B cell (primary cell): ENCODE results near the gene MYH13. TPM values are rescaled to one million over a fixed set of nuclear protein-coding genes. Genes with fewer than 3 reads are reported as not detected.

Source experiments
- ATAC-seq: fragments of 200-7000 bp; cut with Tn5 transposase; one replicate; pipeline ENCODE4 v1.10.0; 2021; ENCODE audit warnings: low read depth, mild to moderate bottlenecking, moderate number of reproducible peaks, moderate library complexity
- CTCF ChIA-PET: fragments of 350-600 bp; sonication (Branson Sonifier 250); formaldehyde crosslinking; loops from one replicate; lab custom pipeline; 2021; ENCODE audit warnings: antibody characterized with exemption, inconsistent platforms; lab: Charles Lee
- POLR2A ChIA-PET: fragments of 350-600 bp; sonication (Branson Sonifier 250); formaldehyde crosslinking; loops from one replicate; lab custom pipeline; 2021; ENCODE audit warnings: antibody characterized with exemption; lab: Charles Lee
- DNase-seq: peaks from one replicate; pipeline ENCODE4 v3.0.0; 2013
- H2AFZ ChIP-seq: 2 replicates; pipeline ENCODE4 v1.6.1; 2012; ENCODE audit warnings: mild to moderate bottlenecking, low read depth, low read length; ENCODE audit not compliant: insufficient read depth, poor library complexity, severe bottlenecking
- H3K27ac ChIP-seq, 2 donors: 1 replicate in 1 of 2; 2 replicates in 1 of 2; pipeline ENCODE4 v1.5.1; 2012 to 2013; ENCODE audit warnings: low read length in 2 of 2, mild to moderate bottlenecking in 2 of 2, moderate library complexity in 1 of 2
- H3K27me3 ChIP-seq, 4 experiments: fragments of 200-600 bp in 1 of 4; sonication (generic) in 1 of 4; replicated peaks in 1 of 4; 1 replicate in 2 of 4; 2 replicates in 2 of 4; pipeline versions ENCODE4 v1.6.1 to v1.7.0; 2013 to 2016; ENCODE audit warnings: low read length in 3 of 4, mild to moderate bottlenecking in 2 of 4, mixed read lengths in 1 of 4, moderate library complexity in 1 of 4; ENCODE audit not compliant: insufficient read depth in 4 of 4, control insufficient read depth in 3 of 4; ENCODE audit errors: control extremely low read depth in 1 of 4
- H3K36me3 ChIP-seq, 2 experiments: replicated peaks in 1 of 2; 1 replicate in 1 of 2; 2 replicates in 1 of 2; pipeline versions ENCODE4 v1.6.1 to v1.7.1; 2013; ENCODE audit warnings: low read length in 1 of 2; ENCODE audit not compliant: insufficient read depth in 2 of 2, control insufficient read depth in 1 of 2; ENCODE audit errors: control extremely low read depth in 1 of 2, extremely low read depth in 1 of 2
- H3K4me1 ChIP-seq, 2 donors: fragments of 200-600 bp in 1 of 2; sonication (generic) in 1 of 2; 1 replicate in 1 of 2; 2 replicates in 1 of 2; pipeline versions ENCODE4 v1.5.1 to v1.6.1; 2013 to 2017; ENCODE audit warnings: low read length in 2 of 2; ENCODE audit not compliant: control insufficient read depth in 2 of 2, insufficient read depth in 2 of 2
- H3K4me2 ChIP-seq: replicated peaks from 2 replicates; pipeline ENCODE3; 2012; ENCODE audit warnings: mild to moderate bottlenecking, low read depth, low read length; ENCODE audit not compliant: poor library complexity, severe bottlenecking
- H3K4me3 ChIP-seq, 5 experiments: fragments of 200-600 bp in 1 of 5; sonication (generic) in 1 of 5; 1 replicate in 3 of 5; 2 replicates in 2 of 5; pipeline versions ENCODE4 v1.5.1 to v1.7.0; 2011 to 2016; ENCODE audit warnings: low read length in 4 of 5, mild to moderate bottlenecking in 4 of 5, low read depth in 2 of 5, control low read depth in 1 of 5, moderate library complexity in 1 of 5; ENCODE audit not compliant: insufficient read depth in 1 of 5; ENCODE audit errors: control extremely low read depth in 1 of 5, extremely low read depth in 1 of 5
- H3K79me2 ChIP-seq: fragments of 200-600 bp; sonication (generic); one replicate; pipeline ENCODE4 v1.6.0; 2016; ENCODE audit warnings: low read length; ENCODE audit not compliant: control insufficient read depth, insufficient read depth
- H3K9ac ChIP-seq: fragments of 200-600 bp; sonication (generic); 2 replicates; pipeline ENCODE4 v1.6.1; 2017; ENCODE audit warnings: mild to moderate bottlenecking, low read length, moderate library complexity
- H3K9me3 ChIP-seq, 3 donors: one replicate each; pipeline versions ENCODE4 v1.6.1 to v1.7.1; 2013; ENCODE audit warnings: low read length in 2 of 3; ENCODE audit not compliant: control insufficient read depth in 2 of 3, insufficient read depth in 1 of 3; ENCODE audit errors: control extremely low read depth in 1 of 3
- H4K20me1 ChIP-seq: 2 replicates; pipeline ENCODE4 v1.6.0; 2012; ENCODE audit warnings: mild to moderate bottlenecking, low read length; ENCODE audit not compliant: insufficient read depth, control insufficient read depth, poor library complexity, severe bottlenecking
- H3K27ac Mint-ChIP-seq: one replicate; pipeline ENCODE4 v1.8.0; 2021; ENCODE audit warnings: mixed read lengths
- H3K27me3 Mint-ChIP-seq: one replicate; pipeline ENCODE4 v1.8.0; 2021; ENCODE audit warnings: mixed read lengths
- H3K4me1 Mint-ChIP-seq: one replicate; pipeline ENCODE4 v1.8.0; 2021; ENCODE audit warnings: mixed read lengths
- H3K4me3 Mint-ChIP-seq: one replicate; pipeline ENCODE4 v1.8.0; 2021; ENCODE audit warnings: mixed read lengths
- H3K9me3 Mint-ChIP-seq: one replicate; pipeline ENCODE4 v1.8.0; 2022; ENCODE audit warnings: mixed read lengths; ENCODE audit not compliant: insufficient read depth
- EZH2 ChIP-seq: IDR thresholded peaks from 2 replicates; pipeline ENCODE4 v1.6.1; 2012; ENCODE audit warnings: borderline replicate concordance, low read depth, mild to moderate bottlenecking, moderate library complexity, low read length; ENCODE audit not compliant: insufficient read depth, poor library complexity, severe bottlenecking
- WGBS: methylation state at CpG from one replicate; pipeline ENCODE4 v1.1.5; 2013; ENCODE audit warnings: missing lambda C conversion rate; ENCODE audit not compliant: insufficient coverage; 5-methylcytosine and 5-hydroxymethylcytosine counted together
- intact Hi-C: fragments of 100-400 bp; cut with micrococcal nuclease; formaldehyde crosslinking; loops from one replicate; pipeline ENCODE4 v1.10.0; 2022
- polyA plus RNA-seq: library from polyadenylated mRNA; depleted of rRNA; stranded (reverse); fragments of >200 nt; gene quantifications from 2 replicates; pipeline ENCODE4 v1.2.3, GENCODE V29; 2012
- total RNA-seq, 2 donors: library from RNA; stranded (reverse); fragments of 120-200 nt in 1 of 2; gene quantifications; 1 replicate in 1 of 2; 2 replicates in 1 of 2; pipeline versions ENCODE4 v1.2.3 to v1.2.4, GENCODE V29; 2013 to 2022
- TF ChIP-seq, protein P1 (sequence below): fragments of 200-600 bp; IDR thresholded peaks from one replicate; pipeline ENCODE4 v1.8.0; 2022; ENCODE audit warnings: antibody characterized with exemption, mild to moderate bottlenecking

The MYH13 gene
- total and polyA plus RNA-seq, 2 donors (not counting 1 experiment from before 2014, with no cell fraction given): not detected

DNA sequence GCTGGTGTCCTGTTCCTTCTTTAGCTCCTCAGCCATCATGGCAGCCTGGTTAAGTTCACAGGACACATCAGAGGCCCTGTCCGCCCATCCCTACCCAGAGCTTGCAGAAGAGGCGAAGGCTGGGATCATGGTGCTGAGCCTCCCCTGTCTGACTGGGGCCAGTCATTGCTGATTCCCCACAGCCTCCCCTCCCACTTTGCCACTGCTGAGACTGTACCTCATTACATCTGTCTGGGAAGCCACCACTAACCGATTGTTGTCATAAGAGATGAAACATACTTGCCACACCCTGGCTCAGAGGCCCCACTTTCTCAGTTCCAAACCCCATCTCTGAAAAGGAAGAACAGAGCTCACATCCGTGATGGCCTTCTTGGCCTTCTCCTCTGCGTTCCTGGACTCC lies 66.2 kb downstream of the MYH13 start:
- no peak for TF ChIP-seq EZH2
- TF ChIP-seq, protein P1, sequence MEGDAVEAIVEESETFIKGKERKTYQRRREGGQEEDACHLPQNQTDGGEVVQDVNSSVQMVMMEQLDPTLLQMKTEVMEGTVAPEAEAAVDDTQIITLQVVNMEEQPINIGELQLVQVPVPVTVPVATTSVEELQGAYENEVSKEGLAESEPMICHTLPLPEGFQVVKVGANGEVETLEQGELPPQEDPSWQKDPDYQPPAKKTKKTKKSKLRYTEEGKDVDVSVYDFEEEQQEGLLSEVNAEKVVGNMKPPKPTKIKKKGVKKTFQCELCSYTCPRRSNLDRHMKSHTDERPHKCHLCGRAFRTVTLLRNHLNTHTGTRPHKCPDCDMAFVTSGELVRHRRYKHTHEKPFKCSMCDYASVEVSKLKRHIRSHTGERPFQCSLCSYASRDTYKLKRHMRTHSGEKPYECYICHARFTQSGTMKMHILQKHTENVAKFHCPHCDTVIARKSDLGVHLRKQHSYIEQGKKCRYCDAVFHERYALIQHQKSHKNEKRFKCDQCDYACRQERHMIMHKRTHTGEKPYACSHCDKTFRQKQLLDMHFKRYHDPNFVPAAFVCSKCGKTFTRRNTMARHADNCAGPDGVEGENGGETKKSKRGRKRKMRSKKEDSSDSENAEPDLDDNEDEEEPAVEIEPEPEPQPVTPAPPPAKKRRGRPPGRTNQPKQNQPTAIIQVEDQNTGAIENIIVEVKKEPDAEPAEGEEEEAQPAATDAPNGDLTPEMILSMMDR: no peak
- Histone ChIP-seq H3K27me3 (no peaks in the 10 kb centered on the region), H3K9me3 (peaks cover 0 to 9% (median 0%) of the 10 kb centered on the region in 3 donors), H4K20me1 (no peaks in the 10 kb centered on the region), H3K79me2 (no peaks in the 10 kb centered on the region), H3K4me2 (no peak overlapping the region), H3K4me1 (no peaks in the 10 kb centered on the region), H3K9ac (no peak overlapping the region), H3K36me3 (no peaks in the 10 kb centered on the region), H3K27ac (no peak overlapping the region), H3K4me3 (no peak overlapping the region), H2AFZ (no peak overlapping the region)
- ATAC-seq: no peak
- Mint-ChIP-seq H3K27ac (no peak overlapping the region), H3K4me3 (no peak overlapping the region), H3K9me3 (no peaks in the 10 kb centered on the region), H3K4me1 (no peaks in the 10 kb centered on the region), H3K27me3 (peaks cover 7% of the 10 kb centered on the region)
- no peak for DNase-seq
- CTCF ChIA-PET: no interaction called here
- 94% methylated on average over 5 of the region's 5 CpGs for WGBS
- POLR2A ChIA-PET: no interaction called here
- intact Hi-C loops: no loop called here

DNA sequence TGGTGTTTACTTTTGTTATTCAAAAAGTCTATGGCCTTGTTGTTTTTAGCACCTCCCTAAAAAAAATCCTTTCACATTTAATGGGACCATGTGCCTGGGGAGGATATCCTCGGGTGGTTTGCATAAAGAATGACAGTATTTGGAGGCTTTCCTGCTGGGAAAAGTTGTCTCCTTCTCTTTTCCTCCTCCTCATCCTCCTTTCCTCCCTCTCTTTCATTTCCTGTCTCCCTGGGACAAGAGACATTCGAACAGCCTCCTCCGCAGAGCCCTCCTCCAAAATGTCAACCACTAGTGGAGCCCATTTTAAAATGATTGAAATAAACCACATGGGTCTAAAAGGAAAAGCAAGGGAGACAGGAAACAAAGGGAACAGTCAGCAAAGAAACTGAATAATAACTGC lies 67.4 kb downstream of the MYH13 start:
- no peaks in the 10 kb centered on the region for H4K20me1 ChIP-seq
- H3K4me3 Mint-ChIP-seq: no peak overlapping the region
- ChIA-PET CTCF (interaction anchor here (0.8 kb wide), 1 partner anchor 9 kb away, joined by 3 read pairs; no protein-coding TSS in a partner anchor), POLR2A (no interaction called here)
- no peak overlapping the region for H3K27ac ChIP-seq
- WGBS: 79% methylated on average over 2 of the region's 3 CpGs
- H3K4me3 ChIP-seq: no peak overlapping the region
- no peak overlapping the region for H2AFZ ChIP-seq
- TF ChIP-seq EZH2: no peak
- TF ChIP-seq, protein P1: no peak
- H3K27me3 ChIP-seq: no peaks in the 10 kb centered on the region
- peaks cover 0 to 9% (median 0%) of the 10 kb centered on the region in 3 donors for H3K9me3 ChIP-seq
- peaks cover 10% of the 10 kb centered on the region for H3K27me3 Mint-ChIP-seq
- H3K27ac Mint-ChIP-seq: no peak overlapping the region
- no peaks in the 10 kb centered on the region for H3K79me2 ChIP-seq
- H3K9ac ChIP-seq: no peak overlapping the region
- H3K4me1 ChIP-seq: no peaks in the 10 kb centered on the region
- no peak overlapping the region for H3K4me2 ChIP-seq
- no peaks in the 10 kb centered on the region for H3K36me3 ChIP-seq
- H3K9me3 Mint-ChIP-seq: no peaks in the 10 kb centered on the region
- no peak for DNase-seq
- H3K4me1 Mint-ChIP-seq: no peaks in the 10 kb centered on the region
- intact Hi-C loops: no loop called here
- ATAC-seq: no peak
